ENCODE data around the gene KLF16. TPM values are rescaled to one million over a fixed set of nuclear protein-coding genes. Genes with fewer than 3 reads are reported as not detected.

Gene KLF16
- total and polyA plus RNA-seq, 2 experiments from 2014 or later, result 4.6 to 11.0 TPM

GRCh38 chr19:1902923-1903322 is 39.5 kb upstream of the KLF16 start:
- WGBS, 2 experiments (ENCODE audit: low coverage in 1 of 2, low lambda C conversion rate in 2 of 2, missing lambda C conversion rate in 2 of 2), result 54 to 55% methylated on average over 6 of the region's 6 CpGs
- Histone ChIP-seq H3K36me3 (ENCODE audit: low read depth) (no peaks in the 10 kb centered on the region), H3K4me1 (ENCODE audit: insufficient read depth) (no peaks in the 10 kb centered on the region), H3K4me3 (no peak overlapping the region), H3K27ac (no peak overlapping the region), H4K20me1 (ENCODE audit: insufficient read depth) (no peaks in the 10 kb centered on the region), H3K79me2 (ENCODE audit: insufficient read depth) (peaks cover 24% of the 10 kb centered on the region), H3K9me3 (ENCODE audit: low read depth) (no peaks in the 10 kb centered on the region), H3K9ac (peak overlapping the region; percentile 25; the same call in 1 of the 2 replicates), H3K4me2 (ENCODE audit: unreplicated experiment) (no peak overlapping the region), H3F3A (ENCODE audit: insufficient read depth) (0 out of 2 replicates have a peak, but pooled peaks cover 10% of the 10 kb centered on the region), H3K9me2 (ENCODE audit: insufficient read depth) (no peaks in the 10 kb centered on the region), H3K27me3 (replicated peaks; ENCODE audit: insufficient read depth) (no peaks in the 10 kb centered on the region), H2AFZ (peak overlapping the region; percentile 48; the same call in 1 of the 2 replicates)
- in situ Hi-C loops (cut with MboI), result no loop called here
- peak; percentile 6 for DNase-seq
- TF ChIP-seq EZH2 (IDR thresholded peaks at IDR 0.05; ENCODE audit: insufficient read depth, poor library complexity, severe bottlenecking) (no peak), EZH2phosphoT487 (IDR thresholded peaks at IDR 0.05; ENCODE audit: insufficient read depth, low read depth) (no peak)

- no peak for TF ChIP-seq EZH2 (IDR thresholded peaks at IDR 0.05; ENCODE audit: insufficient read depth, poor library complexity, severe bottlenecking)
- no peak for TF ChIP-seq EZH2phosphoT487 (IDR thresholded peaks at IDR 0.05; ENCODE audit: insufficient read depth, low read depth)
- Histone ChIP-seq H3K9me3 (ENCODE audit: low read depth) (no peaks in the 10 kb centered on the region), H4K20me1 (ENCODE audit: insufficient read depth) (no peaks in the 10 kb centered on the region), H3K9ac (no peak overlapping the region), H3K79me2 (ENCODE audit: insufficient read depth) (peaks cover 15% of the 10 kb centered on the region), H3K9me2 (ENCODE audit: insufficient read depth) (no peaks in the 10 kb centered on the region), H3K4me1 (ENCODE audit: insufficient read depth) (peaks cover 5% of the 10 kb centered on the region; the same call in 1 of the 2 replicates), H3K36me3 (ENCODE audit: low read depth) (no peaks in the 10 kb centered on the region), H3K27me3 (replicated peaks; ENCODE audit: insufficient read depth) (no peaks in the 10 kb centered on the region), H3F3A (ENCODE audit: insufficient read depth) (0 out of 2 replicates have a peak, but pooled peaks cover 10% of the 10 kb centered on the region), H3K27ac (no peak overlapping the region), H3K4me2 (ENCODE audit: unreplicated experiment) (no peak overlapping the region), H3K4me3 (no peak overlapping the region), H2AFZ (no peak overlapping the region)
- in situ Hi-C loops (cut with MboI), result no loop called here
- no peak for DNase-seq
- WGBS, 2 experiments (ENCODE audit: low coverage in 1 of 2, low lambda C conversion rate in 2 of 2, missing lambda C conversion rate in 2 of 2), result 96 to 98% methylated on average over 15 to 16 of the region's 16 CpGs
These were observed 38.6 kb upstream of the KLF16 start for GRCh38 chr19:1901940-1902404.

GRCh38 chr19:1896508-1896907 is 33.1 kb upstream of the KLF16 start:
- no peak for TF ChIP-seq EZH2phosphoT487 (IDR thresholded peaks at IDR 0.05; ENCODE audit: insufficient read depth, low read depth)
- no peak for TF ChIP-seq EZH2 (IDR thresholded peaks at IDR 0.05; ENCODE audit: insufficient read depth, poor library complexity, severe bottlenecking)
- no peaks in the 10 kb centered on the region for H3K9me2 ChIP-seq (ENCODE audit: insufficient read depth)
- peaks cover 5% of the 10 kb centered on the region; the same call in 1 of the 2 replicates for H3K4me1 ChIP-seq (ENCODE audit: insufficient read depth)
- DNase-seq, result no peak
- H3K9me3 ChIP-seq (ENCODE audit: low read depth), result no peaks in the 10 kb centered on the region
- WGBS, 2 experiments (ENCODE audit: low coverage in 1 of 2, low lambda C conversion rate in 2 of 2, missing lambda C conversion rate in 2 of 2), result 88 to 91% methylated on average over 13 of the region's 13 CpGs
- in situ Hi-C loops (cut with MboI), result no loop called here
- H3F3A ChIP-seq (ENCODE audit: insufficient read depth), result no peaks in the 10 kb centered on the region
- no peaks in the 10 kb centered on the region for H3K79me2 ChIP-seq (ENCODE audit: insufficient read depth)
- H4K20me1 ChIP-seq (ENCODE audit: insufficient read depth), result no peaks in the 10 kb centered on the region
- no peaks in the 10 kb centered on the region for H3K27me3 ChIP-seq (replicated peaks; ENCODE audit: insufficient read depth)
- no peak overlapping the region for H3K27ac ChIP-seq
- H2AFZ ChIP-seq, result no peak overlapping the region
- no peak overlapping the region for H3K4me3 ChIP-seq
- no peaks in the 10 kb centered on the region for H3K36me3 ChIP-seq (ENCODE audit: low read depth)
- no peak overlapping the region for H3K9ac ChIP-seq
- H3K4me2 ChIP-seq (ENCODE audit: unreplicated experiment), result no peak overlapping the region

- in situ Hi-C loops (cut with MboI), result no loop called here
- Histone ChIP-seq H3K27me3 (replicated peaks; ENCODE audit: insufficient read depth) (no peaks in the 10 kb centered on the region), H3K4me2 (ENCODE audit: unreplicated experiment) (no peak overlapping the region), H2AFZ (no peak overlapping the region), H3K9me3 (ENCODE audit: low read depth) (no peaks in the 10 kb centered on the region), H3K9me2 (ENCODE audit: insufficient read depth) (no peaks in the 10 kb centered on the region), H3K36me3 (ENCODE audit: low read depth) (no peaks in the 10 kb centered on the region), H3K9ac (no peak overlapping the region), H3K27ac (no peak overlapping the region), H3K4me1 (ENCODE audit: insufficient read depth) (peaks cover 5% of the 10 kb centered on the region; the same call in 1 of the 2 replicates), H3F3A (ENCODE audit: insufficient read depth) (no peaks in the 10 kb centered on the region), H3K4me3 (no peak overlapping the region), H4K20me1 (ENCODE audit: insufficient read depth) (no peaks in the 10 kb centered on the region), H3K79me2 (ENCODE audit: insufficient read depth) (no peaks in the 10 kb centered on the region)
- WGBS, 2 experiments (ENCODE audit: low coverage in 1 of 2, low lambda C conversion rate in 2 of 2, missing lambda C conversion rate in 2 of 2), result 85 to 87% methylated on average over 17 of the region's 17 CpGs
- no peak for DNase-seq
- TF ChIP-seq EZH2 (IDR thresholded peaks at IDR 0.05; ENCODE audit: insufficient read depth, poor library complexity, severe bottlenecking) (no peak), EZH2phosphoT487 (IDR thresholded peaks at IDR 0.05; ENCODE audit: insufficient read depth, low read depth) (no peak)
These were observed 30.4 kb upstream of the KLF16 start for GRCh38 chr19:1893791-1894190.

Data from GM23248 (cell line).